Measurements from ENCODE around the gene CCDC154.

DNA sequence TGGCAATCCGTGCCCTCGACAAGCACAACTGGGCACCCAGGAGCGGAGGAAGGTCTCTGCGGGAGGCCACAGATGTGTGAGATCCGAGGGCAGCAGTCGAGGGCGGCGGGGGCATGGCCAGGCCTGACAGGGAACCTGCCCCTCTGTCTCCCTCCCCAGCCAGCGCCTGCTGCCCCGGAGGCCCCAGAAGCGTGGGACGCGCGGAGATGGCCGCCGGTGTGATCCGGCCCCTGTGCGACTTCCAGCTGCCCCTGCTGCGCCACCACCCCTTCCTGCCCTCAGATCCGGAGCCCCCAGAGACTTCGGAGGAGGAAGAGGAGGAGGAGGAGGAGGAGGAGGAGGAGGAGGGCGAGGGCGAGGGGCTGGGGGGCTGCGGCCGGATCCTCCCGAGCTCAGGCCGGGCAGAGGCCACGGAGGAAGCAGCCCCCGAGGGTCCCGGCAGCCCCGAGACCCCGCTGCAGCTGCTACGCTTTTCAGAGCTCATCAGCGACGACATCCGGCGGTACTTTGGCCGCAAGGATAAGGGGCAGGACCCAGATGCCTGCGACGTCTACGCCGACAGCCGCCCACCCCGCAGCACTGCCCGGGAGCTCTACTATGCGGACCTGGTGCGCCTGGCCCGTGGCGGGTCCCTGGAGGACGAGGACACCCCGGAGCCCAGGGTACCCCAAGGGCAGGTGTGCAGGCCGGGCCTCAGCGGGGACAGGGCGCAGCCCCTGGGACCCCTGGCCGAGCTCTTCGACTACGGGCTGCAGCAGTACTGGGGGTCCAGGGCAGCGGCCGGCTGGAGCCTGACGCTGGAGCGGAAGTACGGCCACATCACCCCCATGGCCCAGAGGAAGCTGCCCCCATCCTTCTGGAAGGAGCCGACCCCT is 11.7 kb downstream of the CCDC154 start:
- TF ChIP-seq, protein P1, sequence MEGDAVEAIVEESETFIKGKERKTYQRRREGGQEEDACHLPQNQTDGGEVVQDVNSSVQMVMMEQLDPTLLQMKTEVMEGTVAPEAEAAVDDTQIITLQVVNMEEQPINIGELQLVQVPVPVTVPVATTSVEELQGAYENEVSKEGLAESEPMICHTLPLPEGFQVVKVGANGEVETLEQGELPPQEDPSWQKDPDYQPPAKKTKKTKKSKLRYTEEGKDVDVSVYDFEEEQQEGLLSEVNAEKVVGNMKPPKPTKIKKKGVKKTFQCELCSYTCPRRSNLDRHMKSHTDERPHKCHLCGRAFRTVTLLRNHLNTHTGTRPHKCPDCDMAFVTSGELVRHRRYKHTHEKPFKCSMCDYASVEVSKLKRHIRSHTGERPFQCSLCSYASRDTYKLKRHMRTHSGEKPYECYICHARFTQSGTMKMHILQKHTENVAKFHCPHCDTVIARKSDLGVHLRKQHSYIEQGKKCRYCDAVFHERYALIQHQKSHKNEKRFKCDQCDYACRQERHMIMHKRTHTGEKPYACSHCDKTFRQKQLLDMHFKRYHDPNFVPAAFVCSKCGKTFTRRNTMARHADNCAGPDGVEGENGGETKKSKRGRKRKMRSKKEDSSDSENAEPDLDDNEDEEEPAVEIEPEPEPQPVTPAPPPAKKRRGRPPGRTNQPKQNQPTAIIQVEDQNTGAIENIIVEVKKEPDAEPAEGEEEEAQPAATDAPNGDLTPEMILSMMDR (conservative IDR thresholded peaks at IDR 0.05; ENCODE audit: low read depth in 2 of 2) = no peak
- TF ChIP-seq, protein P2, sequence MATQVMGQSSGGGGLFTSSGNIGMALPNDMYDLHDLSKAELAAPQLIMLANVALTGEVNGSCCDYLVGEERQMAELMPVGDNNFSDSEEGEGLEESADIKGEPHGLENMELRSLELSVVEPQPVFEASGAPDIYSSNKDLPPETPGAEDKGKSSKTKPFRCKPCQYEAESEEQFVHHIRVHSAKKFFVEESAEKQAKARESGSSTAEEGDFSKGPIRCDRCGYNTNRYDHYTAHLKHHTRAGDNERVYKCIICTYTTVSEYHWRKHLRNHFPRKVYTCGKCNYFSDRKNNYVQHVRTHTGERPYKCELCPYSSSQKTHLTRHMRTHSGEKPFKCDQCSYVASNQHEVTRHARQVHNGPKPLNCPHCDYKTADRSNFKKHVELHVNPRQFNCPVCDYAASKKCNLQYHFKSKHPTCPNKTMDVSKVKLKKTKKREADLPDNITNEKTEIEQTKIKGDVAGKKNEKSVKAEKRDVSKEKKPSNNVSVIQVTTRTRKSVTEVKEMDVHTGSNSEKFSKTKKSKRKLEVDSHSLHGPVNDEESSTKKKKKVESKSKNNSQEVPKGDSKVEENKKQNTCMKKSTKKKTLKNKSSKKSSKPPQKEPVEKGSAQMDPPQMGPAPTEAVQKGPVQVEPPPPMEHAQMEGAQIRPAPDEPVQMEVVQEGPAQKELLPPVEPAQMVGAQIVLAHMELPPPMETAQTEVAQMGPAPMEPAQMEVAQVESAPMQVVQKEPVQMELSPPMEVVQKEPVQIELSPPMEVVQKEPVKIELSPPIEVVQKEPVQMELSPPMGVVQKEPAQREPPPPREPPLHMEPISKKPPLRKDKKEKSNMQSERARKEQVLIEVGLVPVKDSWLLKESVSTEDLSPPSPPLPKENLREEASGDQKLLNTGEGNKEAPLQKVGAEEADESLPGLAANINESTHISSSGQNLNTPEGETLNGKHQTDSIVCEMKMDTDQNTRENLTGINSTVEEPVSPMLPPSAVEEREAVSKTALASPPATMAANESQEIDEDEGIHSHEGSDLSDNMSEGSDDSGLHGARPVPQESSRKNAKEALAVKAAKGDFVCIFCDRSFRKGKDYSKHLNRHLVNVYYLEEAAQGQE (IDR thresholded peaks at IDR 0.05; ENCODE audit: unreplicated experiment) = no peak
- TF ChIP-seq POLR2AphosphoS5 (IDR thresholded peaks at IDR 0.05; ENCODE audit: low read depth) (no peak), EZH2phosphoT487 (IDR thresholded peaks at IDR 0.05; ENCODE audit: unreplicated experiment) (no peak), EZH2 (IDR thresholded peaks at IDR 0.05; ENCODE audit: low read depth, unreplicated experiment) (no peak), NANOG (IDR thresholded peaks at IDR 0.05; ENCODE audit: borderline replicate concordance) (no peak), JUNB (IDR thresholded peaks at IDR 0.05; ENCODE audit: unreplicated experiment) (no peak), ZNF114 (CRISPR knock-in tag; IDR thresholded peaks at IDR 0.05) (no peak), CREB1 (CRISPR knock-in tag; IDR thresholded peaks at IDR 0.05; ENCODE audit: low read depth) (no peak), ZNF331 (CRISPR knock-in tag; IDR thresholded peaks at IDR 0.05; ENCODE audit: low read depth) (no peak)
- TF ChIP-seq, protein P3, sequence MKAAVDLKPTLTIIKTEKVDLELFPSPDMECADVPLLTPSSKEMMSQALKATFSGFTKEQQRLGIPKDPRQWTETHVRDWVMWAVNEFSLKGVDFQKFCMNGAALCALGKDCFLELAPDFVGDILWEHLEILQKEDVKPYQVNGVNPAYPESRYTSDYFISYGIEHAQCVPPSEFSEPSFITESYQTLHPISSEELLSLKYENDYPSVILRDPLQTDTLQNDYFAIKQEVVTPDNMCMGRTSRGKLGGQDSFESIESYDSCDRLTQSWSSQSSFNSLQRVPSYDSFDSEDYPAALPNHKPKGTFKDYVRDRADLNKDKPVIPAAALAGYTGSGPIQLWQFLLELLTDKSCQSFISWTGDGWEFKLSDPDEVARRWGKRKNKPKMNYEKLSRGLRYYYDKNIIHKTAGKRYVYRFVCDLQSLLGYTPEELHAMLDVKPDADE (IDR thresholded peaks at IDR 0.05) = no peak

All from GM23338 (cell line).